Activated CD4-positive, alpha-beta T cell treated with anti-CD3 and anti-CD28 coated beads for 24 hours (primary cell): ENCODE results near the gene AAK1.
"Not testable (repeated sequence)": the region's sequence is repeated elsewhere in the genome, so short reads cannot be mapped to it uniquely, and the experiment has no call there.

Experiments used
- DNase-seq, 2 donors: peaks; one replicate each; pipeline ENCODE4 v3.0.0-alpha.2; 2020; ENCODE audit warnings: low read depth in 2 of 2

AAK1 gene

GRCh38 chr2:69643602-69644505, at the start of gene AAK1:
TSS of gene AAK1 (minus strand) at chr2:69643739. CDS start at chr2:69643040, 699 bp downstream.
- peak; percentile 73 to 83 for DNase-seq

GRCh38 chr2:69692424-69692823, 48.9 kb upstream of the AAK1 start:
- no peak for DNase-seq

- no peak for DNase-seq
These were observed 46.4 kb upstream of the AAK1 start for GRCh38 chr2:69689969-69690368.

- no peak for DNase-seq
These were observed 45.9 kb upstream of the AAK1 start for GRCh38 chr2:69689466-69689865.

- no peak for DNase-seq
These were observed 44.6 kb upstream of the AAK1 start for GRCh38 chr2:69687971-69688611.

- DNase-seq: no peak
These were observed 43.3 kb upstream of the AAK1 start for GRCh38 chr2:69686813-69687212.

GRCh38 chr2:69685321-69686048, 41.9 kb upstream of the AAK1 start:
- no peak for DNase-seq

GRCh38 chr2:69683170-69683971, 39.8 kb upstream of the AAK1 start:
- no peak for DNase-seq

GRCh38 chr2:69682525-69682924, 39.0 kb upstream of the AAK1 start:
- DNase-seq: no peak

- no peak for DNase-seq
These were observed 36.6 kb upstream of the AAK1 start for GRCh38 chr2:69680001-69680675.

- DNase-seq: no peak
These were observed 34.4 kb upstream of the AAK1 start for GRCh38 chr2:69677914-69678313.

- DNase-seq: no peak
These were observed 32.6 kb upstream of the AAK1 start for GRCh38 chr2:69676146-69676545.

- DNase-seq: no peak
These were observed 30.8 kb upstream of the AAK1 start for GRCh38 chr2:69674316-69674670.

- DNase-seq: not testable (repeated sequence)
These were observed 29.6 kb upstream of the AAK1 start for GRCh38 chr2:69673098-69673497.

GRCh38 chr2:69669666-69670065, 26.1 kb upstream of the AAK1 start:
- no peak for DNase-seq

- no peak for DNase-seq
These were observed 25.1 kb upstream of the AAK1 start for GRCh38 chr2:69668598-69668997.

- no peak for DNase-seq
These were observed 24.4 kb upstream of the AAK1 start for GRCh38 chr2:69667805-69668382.

- DNase-seq: no peak
These were observed 21.6 kb upstream of the AAK1 start for GRCh38 chr2:69665152-69665551.

GRCh38 chr2:69663860-69664259, 20.3 kb upstream of the AAK1 start:
- no peak for DNase-seq

- DNase-seq: not testable (repeated sequence)
These were observed 19.0 kb upstream of the AAK1 start for GRCh38 chr2:69662547-69662946.

- no peak for DNase-seq
These were observed 17.1 kb upstream of the AAK1 start for GRCh38 chr2:69660637-69661036.
